SK-N-SH (cell line): ENCODE results near the gene GGCT. TPM values are rescaled to one million over a fixed set of nuclear protein-coding genes. Genes with fewer than 3 reads are reported as not detected.

Source experiments
- CTCF ChIA-PET: fragments of 300-600, 350-600 bp; formaldehyde crosslinking; extraction: SDS; loops from one replicate; lab custom pipeline; 2021; lab: Yijun Ruan, JAX
- POLR2A ChIA-PET: fragments of 350-600 bp; sonication (Branson Sonifier 250); formaldehyde crosslinking; extraction: SDS; loops from one replicate; lab custom pipeline; 2020; ENCODE audit warnings: antibody characterized with exemption, inconsistent platforms; lab: Yijun Ruan, JAX
- DNase-seq: peaks from one replicate; pipeline ENCODE4 v3.0.0; 2012
- H2AFZ ChIP-seq: fragments of 200-600 bp; sonication (generic); 2 replicates; pipeline ENCODE4 v1.8.1; 2016; ENCODE audit warnings: antibody characterized with exemption, mild to moderate bottlenecking, low read depth
- H3F3A ChIP-seq: fragments of 200-600 bp; sonication (generic); replicated peaks from 2 replicates; pipeline ENCODE3; 2016; ENCODE audit warnings: antibody characterized with exemption, mild to moderate bottlenecking; ENCODE audit not compliant: insufficient read depth
- H3K27ac ChIP-seq, 2 experiments: fragments of 200-500 bp in 1 of 2; fragments of 200-600 bp in 1 of 2; sonication (Bioruptor generic) in 1 of 2; sonication (generic), shearing (Covaris generic) in 1 of 2; 2 replicates each; pipeline versions ENCODE4 v1.5.1 to v1.6.1; 2014 to 2016; ENCODE audit warnings: low read depth in 2 of 2, inconsistent platforms in 1 of 2, low read length in 1 of 2, mild to moderate bottlenecking in 1 of 2, mixed read lengths in 1 of 2
- H3K27me3 ChIP-seq: fragments of 200-600 bp; sonication (generic), shearing (Covaris generic); 2 replicates; pipeline ENCODE4 v1.6.1; 2016; ENCODE audit warnings: mixed run types; ENCODE audit not compliant: insufficient read depth
- H3K36me3 ChIP-seq, 2 experiments: fragments of 200-500 bp in 1 of 2; fragments of 200-600 bp in 1 of 2; sonication (Bioruptor generic) in 1 of 2; sonication (generic) in 1 of 2; replicated peaks in 1 of 2; 2 replicates each; pipeline versions ENCODE3 to v1.5.1; 2014 to 2016; ENCODE audit warnings: low read length in 1 of 2, mild to moderate bottlenecking in 1 of 2; ENCODE audit not compliant: insufficient read depth in 2 of 2, control insufficient read depth in 1 of 2
- H3K4me1 ChIP-seq, 2 experiments: fragments of 200-500 bp in 1 of 2; fragments of 200-600 bp in 1 of 2; sonication (Bioruptor generic) in 1 of 2; sonication (generic), shearing (Covaris generic) in 1 of 2; 2 replicates each; pipeline versions ENCODE4 v1.5.1 to v1.6.1; 2014 to 2016; ENCODE audit warnings: low read depth in 1 of 2, low read length in 1 of 2, mixed run types in 1 of 2; ENCODE audit not compliant: insufficient read depth in 2 of 2, control insufficient read depth in 1 of 2
- H3K4me2 ChIP-seq: fragments of 200-600 bp; sonication (generic), shearing (Covaris generic); 2 replicates; pipeline ENCODE4 v1.6.1; 2017; ENCODE audit warnings: mixed run types
- H3K4me3 ChIP-seq, 2 experiments: fragments of 200-500 bp in 1 of 2; fragments of 200-600 bp in 1 of 2; sonication (Bioruptor generic) in 1 of 2; sonication (generic), shearing (Covaris generic) in 1 of 2; 2 replicates each; pipeline versions ENCODE4 v1.5.1 to v1.8.1; 2014 to 2016; ENCODE audit warnings: low read depth in 2 of 2, inconsistent platforms in 1 of 2, low read length in 1 of 2, mild to moderate bottlenecking in 1 of 2, mixed read lengths in 1 of 2, moderate library complexity in 1 of 2
- H3K79me2 ChIP-seq: fragments of 200-600 bp; sonication (generic); 2 replicates; pipeline ENCODE4 v1.8.1; 2017; ENCODE audit warnings: mild to moderate bottlenecking; ENCODE audit not compliant: insufficient read depth
- H3K9ac ChIP-seq: fragments of 200-600 bp; sonication (generic); 2 replicates; pipeline ENCODE4 v1.6.1; 2017; ENCODE audit warnings: mixed run types
- H3K9me2 ChIP-seq: fragments of 200-600 bp; sonication (generic); 2 replicates; pipeline ENCODE4 v1.6.1; 2017; ENCODE audit warnings: mixed run types
- H3K9me3 ChIP-seq: fragments of 200-600 bp; sonication (generic); 2 replicates; pipeline ENCODE4 v1.6.1; 2017; ENCODE audit warnings: mixed run types, mild to moderate bottlenecking, moderate library complexity
- H4K20me1 ChIP-seq: fragments of 200-600 bp; sonication (generic); 2 replicates; pipeline ENCODE4 v1.6.1; 2017; ENCODE audit warnings: mild to moderate bottlenecking, mixed run types; ENCODE audit not compliant: insufficient read depth
- CHD2 ChIP-seq: fragments of 150-350 bp; IDR thresholded peaks from 2 replicates; pipeline ENCODE4 v1.6.1; 2018; ENCODE audit warnings: low read length; ENCODE audit not compliant: partially characterized antibody
- FOSL2 ChIP-seq: IDR thresholded peaks from 2 replicates; pipeline ENCODE4 v1.4.0; 2012; ENCODE audit warnings: low read depth, mild to moderate bottlenecking, moderate library complexity, borderline replicate concordance
- FOXJ3 ChIP-seq: sonication (generic); formaldehyde crosslinking; IDR thresholded peaks from 2 replicates; pipeline ENCODE4 v1.5.1; 2020; ENCODE audit warnings: mild to moderate bottlenecking, missing genetic modification reagents
- GABPA ChIP-seq: IDR thresholded peaks from 2 replicates; pipeline ENCODE4 v1.4.0; 2012; ENCODE audit warnings: low read depth, mild to moderate bottlenecking
- MXI1 ChIP-seq: IDR thresholded peaks from 2 replicates; pipeline ENCODE4 v1.6.1; 2012; ENCODE audit warnings: mild to moderate bottlenecking, low read depth, low read length, improper control_type of control experiment
- NFIC ChIP-seq: IDR thresholded peaks from 2 replicates; pipeline ENCODE4 v1.4.0; 2012; ENCODE audit warnings: borderline replicate concordance
- SMC3 ChIP-seq: IDR thresholded peaks from 2 replicates; pipeline ENCODE4 v1.6.1; 2012; ENCODE audit warnings: low read depth, low read length, improper control_type of control experiment
- USF2 ChIP-seq: fragments of 150-350 bp; IDR thresholded peaks from 2 replicates; pipeline ENCODE4 v1.6.1; 2017; ENCODE audit warnings: antibody characterized with exemption, low read length, low read depth, borderline replicate concordance
- WGBS: methylation state at CpG from one replicate; pipeline ENCODE4 v1.1.6; 2017; ENCODE audit warnings: low lambda C conversion rate; 5-methylcytosine and 5-hydroxymethylcytosine counted together
- polyA plus RNA-seq, 3 experiments: library from polyadenylated mRNA; depleted of rRNA; stranded (reverse); fragments of >200 nt; gene quantifications; 2 replicates each; pipeline ENCODE4 v1.2.3, GENCODE V29; 2012
- TF ChIP-seq, protein P1 (sequence below): IDR thresholded peaks from 2 replicates; pipeline ENCODE4 v1.4.0; 2012; ENCODE audit warnings: low read depth

GGCT gene
- polyA plus RNA-seq, 1 of the 3 experiments (the other 2 are of a cell fraction) = 20.8 TPM

DNA sequence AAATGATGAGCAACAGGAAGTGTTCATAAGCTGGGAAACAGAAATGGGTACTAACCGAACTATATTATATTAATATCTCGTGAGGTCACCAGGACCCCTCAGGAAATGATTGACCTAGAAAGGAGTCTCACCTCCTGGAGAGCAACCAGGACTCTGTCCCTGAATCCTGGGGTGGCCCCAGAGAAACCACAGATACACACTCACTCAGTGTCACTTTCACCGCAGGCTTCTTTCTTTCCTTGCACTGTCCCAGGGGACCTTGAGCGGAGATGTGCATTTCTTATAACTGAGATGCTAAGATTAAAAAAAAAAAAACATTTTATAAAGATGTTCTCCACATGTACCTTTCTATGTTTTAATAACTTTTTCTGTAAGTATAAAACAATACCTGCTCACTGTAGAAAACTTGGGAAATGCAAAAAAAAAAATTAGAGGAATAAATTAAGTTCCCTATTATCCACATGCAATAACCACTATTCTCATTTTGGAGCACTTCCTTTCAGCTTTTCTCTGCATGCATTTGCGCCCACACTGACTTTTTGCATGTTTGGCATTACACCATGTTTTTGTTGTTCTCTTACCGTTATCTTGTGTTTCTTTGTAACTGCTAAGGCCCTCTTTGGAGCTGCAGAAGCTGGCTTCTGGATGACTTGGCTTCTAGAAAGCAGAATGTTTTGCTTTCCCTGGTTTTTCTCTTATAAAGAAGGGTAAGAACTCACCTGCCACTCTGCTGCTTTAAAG is 41.1 kb downstream of the GGCT start:
- 91% methylated on average over 6 of the region's 6 CpGs for WGBS
- TF ChIP-seq NFIC (no peak), CHD2 (no peak), MXI1 (no peak), SMC3 (no peak), USF2 (no peak), FOSL2 (no peak)
- Histone ChIP-seq H3K27ac (peak overlapping the region in 1 of 2 experiments; percentile 24; a peak in 1 of 4 replicates), H3K9ac (no peak overlapping the region), H3K4me1 (peaks cover 8 to 62% of the 10 kb centered on the region in 2 experiments), H2AFZ (no peak overlapping the region), H3K79me2 (peaks cover 21% of the 10 kb centered on the region), H3K9me2 (no peaks in the 10 kb centered on the region), H4K20me1 (no peaks in the 10 kb centered on the region), H3K27me3 (no peaks in the 10 kb centered on the region), H3F3A (peaks cover 19% of the 10 kb centered on the region), H3K36me3 (peaks cover 0 to 2% of the 10 kb centered on the region in 2 experiments), H3K4me3 (no peak overlapping the region), H3K9me3 (no peaks in the 10 kb centered on the region), H3K4me2 (no peak overlapping the region)
- POLR2A ChIA-PET = no interaction called here
- no peak for DNase-seq
- CTCF ChIA-PET = interaction anchor here (1.1 kb wide), 1 partner anchor 9 kb away, joined by 3 read pairs; no protein-coding TSS in a partner anchor

DNA sequence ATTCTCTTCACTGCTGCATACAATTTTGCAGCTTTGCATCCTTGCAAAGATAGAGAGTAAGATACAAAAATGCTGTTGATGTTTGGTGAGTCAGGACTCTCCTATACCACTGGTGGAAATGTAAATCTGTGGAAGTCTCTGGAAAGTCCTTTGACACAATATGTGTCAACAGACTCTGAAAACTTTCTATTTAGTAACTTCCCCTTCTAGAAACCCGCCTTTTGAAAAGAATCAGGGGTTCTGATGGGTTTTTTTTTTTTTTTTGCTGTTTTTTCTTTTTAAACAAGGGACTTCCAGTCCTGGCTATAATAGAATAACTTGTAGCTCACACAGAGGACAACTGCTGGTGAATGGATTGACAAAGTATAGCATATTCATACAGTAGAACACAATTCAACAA is 42.5 kb downstream of the GGCT start:
- no peak for DNase-seq
- Histone ChIP-seq H3K36me3 (peaks cover 0 to 2% of the 10 kb centered on the region in 2 experiments), H3K9me3 (no peaks in the 10 kb centered on the region), H3F3A (peaks cover 20% of the 10 kb centered on the region), H3K4me2 (no peak overlapping the region), H3K9me2 (no peaks in the 10 kb centered on the region), H4K20me1 (no peaks in the 10 kb centered on the region), H3K79me2 (peaks cover 10% of the 10 kb centered on the region; the same call in 1 of the 2 replicates), H3K4me1 (peaks cover 8 to 62% of the 10 kb centered on the region in 2 experiments), H3K27me3 (no peaks in the 10 kb centered on the region), H3K27ac (no peak overlapping the region), H3K9ac (no peak overlapping the region), H2AFZ (no peak overlapping the region), H3K4me3 (no peak overlapping the region)
- ChIA-PET POLR2A (no interaction called here), CTCF (no interaction called here)
- 94% methylated on average over 1 of the region's 1 CpG for WGBS
- TF ChIP-seq FOSL2 (no peak), CHD2 (no peak)
- TF ChIP-seq, protein P1, sequence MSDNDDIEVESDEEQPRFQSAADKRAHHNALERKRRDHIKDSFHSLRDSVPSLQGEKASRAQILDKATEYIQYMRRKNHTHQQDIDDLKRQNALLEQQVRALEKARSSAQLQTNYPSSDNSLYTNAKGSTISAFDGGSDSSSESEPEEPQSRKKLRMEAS = no peak

DNA sequence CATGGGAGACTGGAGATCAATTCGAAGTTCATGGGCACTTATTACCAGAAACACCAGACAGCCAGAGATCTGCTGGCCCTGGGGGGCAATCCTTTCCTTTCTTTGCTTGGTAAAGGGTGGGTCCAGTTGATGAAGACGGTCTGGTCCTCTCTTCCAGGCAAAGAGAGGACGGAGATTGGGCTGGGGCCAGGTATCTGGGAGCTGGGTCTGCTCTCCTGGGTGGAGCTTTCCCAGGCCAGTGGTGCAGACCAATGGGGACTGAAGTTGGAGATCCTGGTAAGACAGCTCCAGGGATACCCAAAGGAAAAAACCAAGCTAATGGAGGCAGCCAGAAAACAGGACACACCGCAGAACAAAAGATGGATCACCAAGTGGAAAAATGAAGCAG is 44.4 kb downstream of the GGCT start:
- CTCF ChIA-PET = interaction anchor here (0.6 to 3.5 kb wide), 8 partner anchors 11 to 438 kb away, joined by 3 to 22 read pairs (median 4); partner anchors contain the start of gene NOD1
- no peaks in the 10 kb centered on the region for H3K27me3 ChIP-seq
- 62% methylated on average over 4 of the region's 4 CpGs for WGBS
- no peaks in the 10 kb centered on the region for H4K20me1 ChIP-seq
- POLR2A ChIA-PET = interaction anchor here (1.4 to 1.9 kb wide), 3 partner anchors 11 to 18 kb away, joined by 4 to 10 read pairs (median 8); partner anchors contain the start of gene NOD1
- TF ChIP-seq GABPA (no peak), FOXJ3 (CRISPR knock-in tag) (peak; percentile 11; the same call in 1 of the 2 replicates)
- H3F3A ChIP-seq = peaks cover 20% of the 10 kb centered on the region
- H3K4me1 ChIP-seq = peaks cover 8 to 44% of the 10 kb centered on the region in 2 experiments
- H2AFZ ChIP-seq = peak overlapping the region; percentile 8; the same call in 1 of the 2 replicates
- no peaks in the 10 kb centered on the region for H3K9me3 ChIP-seq
- DNase-seq = peak; percentile 51
- H3K4me2 ChIP-seq = peak overlapping the region; percentile 64; the same call in 1 of the 2 replicates
- H3K79me2 ChIP-seq = peaks cover 10% of the 10 kb centered on the region; the same call in 1 of the 2 replicates
- H3K9me2 ChIP-seq = no peaks in the 10 kb centered on the region
- peak overlapping the region; percentile 49; the same call in 1 of the 2 replicates for H3K9ac ChIP-seq
- peak overlapping the region; percentile 73 to 95 for H3K27ac ChIP-seq
- H3K36me3 ChIP-seq = peaks cover 6 to 11% of the 10 kb centered on the region in 2 experiments
- H3K4me3 ChIP-seq = peak overlapping the region; percentile 29 to 42; a peak in 3 of 4 replicates
